Mesodermal cell (in vitro differentiated cells): ENCODE results near the gene ANK3.

Experiments used
- H3K27ac ChIP-seq: 2 replicates; pipeline ENCODE4 v1.7.0; 2013; ENCODE audit warnings: mild to moderate bottlenecking, low read depth, low read length, moderate library complexity; ENCODE audit not compliant: severe bottlenecking
- H3K36me3 ChIP-seq: 2 replicates; pipeline ENCODE4 v1.7.1; 2013; ENCODE audit warnings: mild to moderate bottlenecking, low read length, moderate library complexity; ENCODE audit not compliant: control insufficient read depth, insufficient read depth
- H3K4me1 ChIP-seq: one replicate; pipeline ENCODE4 v1.7.1; 2013; ENCODE audit warnings: mild to moderate bottlenecking, low read length; ENCODE audit not compliant: insufficient read depth, control insufficient read depth, poor library complexity, severe bottlenecking
- H3K4me3 ChIP-seq: 2 replicates; pipeline ENCODE4 v1.7.0; 2013; ENCODE audit warnings: low read length, control low read depth, mild to moderate bottlenecking; ENCODE audit not compliant: insufficient read depth, poor library complexity, severe bottlenecking; ENCODE audit errors: extremely low read depth
- H3K9me3 ChIP-seq: 2 replicates; pipeline ENCODE4 v1.7.1; 2013; ENCODE audit warnings: mild to moderate bottlenecking, low read length, moderate library complexity; ENCODE audit not compliant: control insufficient read depth
- WGBS, 2 experiments: methylation state at CpG; one replicate each; pipeline ENCODE4 v1.1.5; 2013; ENCODE audit warnings: missing lambda C conversion rate in 2 of 2; ENCODE audit not compliant: insufficient coverage in 2 of 2; 5-methylcytosine and 5-hydroxymethylcytosine counted together

ANK3 gene

DNA sequence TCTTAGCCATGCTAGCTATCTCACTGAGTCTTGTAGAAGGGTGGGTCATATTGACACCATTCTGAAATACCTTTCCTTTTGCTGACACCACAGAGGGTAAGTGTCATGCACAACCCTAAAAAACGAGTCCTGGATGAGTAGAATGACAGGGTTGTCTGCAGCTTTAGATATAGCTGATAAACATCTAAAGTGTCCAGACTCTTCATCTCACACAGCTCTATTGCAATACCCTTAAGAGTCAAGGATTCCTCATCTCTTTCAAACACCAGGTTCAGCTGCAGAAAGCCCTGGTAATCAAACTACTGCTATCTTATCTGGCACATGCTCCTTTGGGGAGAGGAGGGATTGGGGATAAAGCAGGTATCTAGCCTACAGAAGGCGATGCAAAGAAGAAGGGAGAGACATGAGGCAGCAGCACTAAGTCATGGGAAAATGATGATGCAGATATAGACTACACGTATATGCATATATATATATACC, 127.0 kb downstream of the ANK3 start:
- Histone ChIP-seq H3K27ac (no peak overlapping the region), H3K36me3 (no peaks in the 10 kb centered on the region), H3K9me3 (no peaks in the 10 kb centered on the region), H3K4me1 (no peaks in the 10 kb centered on the region), H3K4me3 (no peak overlapping the region)
- whole genome bisulfite sequencing, 2 experiments, result no CpG with 5 or more reads among the region's 3 CpGs

- H3K36me3 ChIP-seq, result no peaks in the 10 kb centered on the region
- H3K27ac ChIP-seq, result no peak overlapping the region
- no peak overlapping the region for H3K4me3 ChIP-seq
- no peaks in the 10 kb centered on the region for H3K4me1 ChIP-seq
- 89 to 100% methylated on average over 2 to 3 of the region's 3 CpGs for WGBS, 2 experiments
- no peaks in the 10 kb centered on the region for H3K9me3 ChIP-seq
Measured at GRCh38 chr10:60260321-60260720, 129.4 kb downstream of the ANK3 start.

- Histone ChIP-seq H3K4me3 (no peak overlapping the region), H3K4me1 (no peaks in the 10 kb centered on the region), H3K27ac (no peak overlapping the region), H3K9me3 (no peaks in the 10 kb centered on the region), H3K36me3 (no peaks in the 10 kb centered on the region)
- 50 to 54% methylated on average over 2 of the region's 2 CpGs for WGBS, 2 experiments
Measured at GRCh38 chr10:60258429-60258797, 131.3 kb downstream of the ANK3 start.

- WGBS, 2 experiments, result 56% methylated on average over 1 of the region's 3 CpGs; no CpG with 5 or more reads in 1 of the 2 experiments
- no peak overlapping the region for H3K4me3 ChIP-seq
- no peaks in the 10 kb centered on the region for H3K4me1 ChIP-seq
- H3K36me3 ChIP-seq, result no peaks in the 10 kb centered on the region
- no peaks in the 10 kb centered on the region for H3K9me3 ChIP-seq
- H3K27ac ChIP-seq, result no peak overlapping the region
Measured at GRCh38 chr10:60257767-60258428, 131.8 kb downstream of the ANK3 start.

- H3K9me3 ChIP-seq, result no peaks in the 10 kb centered on the region
- no peak overlapping the region for H3K4me3 ChIP-seq
- no peaks in the 10 kb centered on the region for H3K36me3 ChIP-seq
- no peaks in the 10 kb centered on the region for H3K4me1 ChIP-seq
- no peak overlapping the region for H3K27ac ChIP-seq
Measured at GRCh38 chr10:60254776-60255175, 134.9 kb downstream of the ANK3 start.

DNA sequence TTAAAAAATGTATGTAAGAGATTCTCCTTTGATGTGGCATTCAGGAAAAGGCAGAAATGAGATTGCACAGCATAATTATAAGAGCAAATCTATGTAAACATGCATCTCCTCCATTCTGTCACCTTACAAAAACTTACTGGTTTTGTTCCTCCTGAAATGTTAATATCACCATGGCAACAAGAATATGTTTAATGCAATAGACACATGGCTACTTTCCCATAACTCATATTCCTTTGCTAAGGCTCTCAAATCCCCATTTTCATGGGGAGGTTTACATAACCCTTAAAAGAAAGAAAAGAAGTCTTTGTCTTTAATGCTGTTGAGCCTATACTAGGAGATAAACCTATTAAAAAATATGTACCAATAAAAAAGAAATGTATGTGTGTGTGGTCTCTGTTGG, 136.2 kb downstream of the ANK3 start:
- no peaks in the 10 kb centered on the region for H3K4me1 ChIP-seq
- no peak overlapping the region for H3K27ac ChIP-seq
- H3K36me3 ChIP-seq, result no peaks in the 10 kb centered on the region
- H3K9me3 ChIP-seq, result no peaks in the 10 kb centered on the region
- H3K4me3 ChIP-seq, result no peak overlapping the region

GRCh38 chr10:60252688-60253087, 137.0 kb downstream of the ANK3 start:
- no peak overlapping the region for H3K4me3 ChIP-seq
- H3K9me3 ChIP-seq, result no peaks in the 10 kb centered on the region
- no peak overlapping the region for H3K27ac ChIP-seq
- H3K36me3 ChIP-seq, result no peaks in the 10 kb centered on the region
- WGBS, 2 experiments, result 78 to 91% methylated on average over 4 of the region's 4 CpGs
- H3K4me1 ChIP-seq, result no peaks in the 10 kb centered on the region

GRCh38 chr10:60246382-60246781, 143.3 kb downstream of the ANK3 start:
- WGBS, 2 experiments, result no CpG with 5 or more reads among the region's 1 CpG
- no peak overlapping the region for H3K4me3 ChIP-seq
- peaks cover 8% of the 10 kb centered on the region for H3K4me1 ChIP-seq
- no peaks in the 10 kb centered on the region for H3K36me3 ChIP-seq
- peak overlapping the region; percentile 5 for H3K27ac ChIP-seq
- H3K9me3 ChIP-seq, result no peaks in the 10 kb centered on the region

DNA sequence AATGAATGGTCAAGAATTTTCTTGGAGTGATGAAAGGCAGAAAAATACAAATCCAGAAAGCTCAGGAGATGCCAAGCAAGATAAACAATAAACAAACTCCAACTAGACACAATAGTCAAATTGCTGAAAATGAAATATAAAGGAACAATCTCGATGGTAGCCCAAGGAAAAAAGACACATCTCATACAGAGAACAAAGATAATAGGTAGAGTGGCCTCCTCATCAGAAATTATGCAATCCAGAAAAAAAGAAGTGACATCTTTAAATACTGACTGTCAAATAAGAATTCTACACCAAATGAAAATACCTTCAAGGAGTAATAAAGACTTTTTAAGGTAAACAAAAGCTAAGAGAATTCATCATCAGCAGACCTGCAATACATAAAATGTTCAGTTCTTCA, 150.4 kb downstream of the ANK3 start:
- Histone ChIP-seq H3K4me3 (no peak overlapping the region), H3K4me1 (no peaks in the 10 kb centered on the region), H3K27ac (no peak overlapping the region), H3K9me3 (no peaks in the 10 kb centered on the region), H3K36me3 (no peaks in the 10 kb centered on the region)
- WGBS, 2 experiments, result no CpG with 5 or more reads among the region's 1 CpG

DNA sequence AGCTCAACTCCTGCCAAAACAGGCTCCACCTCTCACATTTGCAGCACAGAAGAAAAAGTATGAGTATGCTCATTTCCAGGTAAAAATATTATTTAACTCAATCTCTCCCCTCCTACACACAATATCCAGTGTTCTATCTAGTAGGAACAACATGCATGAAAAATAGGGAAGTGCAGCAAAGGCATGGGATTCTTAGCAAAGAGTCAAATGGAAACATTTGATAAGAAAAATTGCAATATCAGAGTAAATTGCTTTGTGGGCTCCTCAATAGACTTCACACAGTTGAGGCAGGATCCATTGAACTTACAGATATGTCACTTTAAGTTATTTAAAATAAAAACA, 150.9 kb downstream of the ANK3 start:
- H3K9me3 ChIP-seq, result no peaks in the 10 kb centered on the region
- H3K4me3 ChIP-seq, result no peak overlapping the region
- H3K4me1 ChIP-seq, result no peaks in the 10 kb centered on the region
- no peaks in the 10 kb centered on the region for H3K36me3 ChIP-seq
- no peak overlapping the region for H3K27ac ChIP-seq

DNA sequence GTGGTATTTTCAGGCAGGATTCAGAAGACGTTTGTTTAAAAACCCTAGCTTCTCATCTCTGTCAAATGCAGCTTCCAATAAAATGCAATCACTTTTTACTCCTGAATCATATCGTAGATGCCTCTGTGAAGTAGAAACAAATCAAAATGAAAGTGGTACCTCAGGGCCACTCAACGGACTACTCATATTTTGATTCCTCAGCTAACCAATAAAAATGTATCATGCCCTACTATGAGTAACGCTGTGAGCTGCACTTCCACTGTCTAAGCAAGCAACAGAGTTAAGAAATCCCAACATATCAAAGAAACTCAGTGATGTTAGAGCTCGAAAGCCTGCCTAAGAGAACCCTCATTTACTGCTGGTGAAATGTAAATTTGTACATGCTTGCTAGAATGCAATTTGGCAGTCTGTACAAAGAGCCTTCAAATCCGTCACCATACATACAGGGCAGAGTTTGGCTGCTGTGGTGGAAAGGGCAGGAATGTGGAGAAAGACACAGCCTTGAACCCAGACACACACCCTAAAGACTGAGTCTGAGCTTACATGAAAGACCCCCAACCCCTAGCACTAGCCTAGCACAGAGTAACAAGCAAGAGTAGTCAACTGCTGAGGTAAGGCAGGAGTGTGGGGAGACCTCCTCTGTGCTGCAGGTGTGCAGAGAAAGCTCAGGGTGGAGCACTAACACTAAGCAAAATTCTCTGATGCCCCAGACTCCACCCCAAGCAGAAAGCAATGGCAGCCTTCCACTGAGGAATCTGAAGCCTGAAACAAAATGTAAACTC, 151.5 kb downstream of the ANK3 start:
- Histone ChIP-seq H3K36me3 (no peaks in the 10 kb centered on the region), H3K9me3 (no peaks in the 10 kb centered on the region), H3K27ac (no peak overlapping the region), H3K4me3 (no peak overlapping the region), H3K4me1 (no peaks in the 10 kb centered on the region)
- 92 to 100% methylated on average over 2 to 4 of the region's 6 CpGs for WGBS, 2 experiments
